Lower leg skin (tissue), 4 donors: ENCODE results near the gene KAZN. TPM values are rescaled to one million over a fixed set of nuclear protein-coding genes. Genes with fewer than 3 reads are reported as not detected.

ENCODE experiments used
- DNase-seq, 2 donors: peaks; one replicate each; pipeline ENCODE4 v3.0.0-alpha.2; 2019; ENCODE audit warnings: low spot score in 2 of 2
- H3K4me3 ChIP-seq: fragments of 200-600 bp; sonication (generic); 2 replicates; pipeline ENCODE4 v1.5.1; 2017; ENCODE audit warnings: mild to moderate bottlenecking, low read depth; ENCODE audit not compliant: poor library complexity, severe bottlenecking
- CTCF ChIP-seq, 3 donors: fragments of 450-650 bp; IDR thresholded peaks; one replicate each; pipeline ENCODE4 v1.5.1; 2016; ENCODE audit warnings: antibody characterized with exemption in 3 of 3, mild to moderate bottlenecking in 3 of 3, moderate library complexity in 2 of 3
- POLR2A ChIP-seq, 2 donors: fragments of 450-650 bp; IDR thresholded peaks; one replicate each; pipeline ENCODE4 v1.6.1; 2016 to 2017; ENCODE audit warnings: antibody characterized with exemption in 2 of 2, mild to moderate bottlenecking in 1 of 2, moderate library complexity in 1 of 2
- WGBS, 2 donors: methylation state at CpG; one replicate each; pipeline ENCODE4 v1.1.5; 2018; 5-methylcytosine and 5-hydroxymethylcytosine counted together
- intact Hi-C: fragments of 100-400 bp; cut with DNase I; formaldehyde crosslinking; loops from one replicate; pipeline ENCODE4 v1.15.0; 2023; ENCODE audit warnings: low total_unique reads
- total RNA-seq, 4 donors: library from RNA; depleted of rRNA; stranded (reverse); fragments of >200 nt; gene quantifications; one replicate each; pipeline ENCODE4 v1.1.0, GENCODE V29; 2016

The KAZN gene
- total RNA-seq, 4 donors from 2014 or later = 21.4 to 36.0 (median 28.4) TPM

GRCh38 chr1:15007842-15008241 is 409.4 kb downstream of the KAZN start:
- no peak for TF ChIP-seq CTCF (IDR thresholded peaks at IDR 0.05)
- no peak for TF ChIP-seq POLR2A (IDR thresholded peaks at IDR 0.05)
- intact Hi-C loops = no loop called here
- H3K4me3 ChIP-seq = no peak overlapping the region
- WGBS, 2 donors = 71 to 76% methylated on average over 12 of the region's 12 CpGs
- DNase-seq = no peak

- DNase-seq = no peak
- no peak overlapping the region for H3K4me3 ChIP-seq
- TF ChIP-seq POLR2A (IDR thresholded peaks at IDR 0.05) = no peak
- TF ChIP-seq CTCF (IDR thresholded peaks at IDR 0.05) = no peak
- 80 to 89% methylated on average over 19 of the region's 19 CpGs for WGBS, 2 donors
- intact Hi-C loops = no loop called here
Observed at GRCh38 chr1:15008783-15009729, 410.6 kb downstream of the KAZN start.

- WGBS, 2 donors = 31 to 50% methylated on average over 2 of the region's 2 CpGs
- TF ChIP-seq POLR2A (IDR thresholded peaks at IDR 0.05) (no peak), CTCF (IDR thresholded peaks at IDR 0.05) (no peak)
- intact Hi-C loops = no loop called here
- no peak overlapping the region for H3K4me3 ChIP-seq
- no peak for DNase-seq
Observed at GRCh38 chr1:15011160-15011559, 412.7 kb downstream of the KAZN start.

GRCh38 chr1:15011661-15012060 is 413.2 kb downstream of the KAZN start:
- intact Hi-C loops = no loop called here
- TF ChIP-seq POLR2A (IDR thresholded peaks at IDR 0.05) (no peak), CTCF (IDR thresholded peaks at IDR 0.05) (no peak)
- 85 to 87% methylated on average over 8 of the region's 8 CpGs for WGBS, 2 donors
- H3K4me3 ChIP-seq = no peak overlapping the region
- no peak for DNase-seq

- TF ChIP-seq CTCF (IDR thresholded peaks at IDR 0.05) (no peak), POLR2A (IDR thresholded peaks at IDR 0.05) (no peak)
- intact Hi-C loops = no loop called here
- no peak overlapping the region for H3K4me3 ChIP-seq
- no peak for DNase-seq
- WGBS, 2 donors = 75 to 77% methylated on average over 8 of the region's 8 CpGs
Observed at GRCh38 chr1:15012822-15013221, 414.3 kb downstream of the KAZN start.
